Stimulated activated CD4-positive, alpha-beta T cell treated with anti-CD3 and anti-CD28 coated beads, Interleukin-1b, Interleukin-23, amount 100 ng/mL, for 24 hours (primary cell): ENCODE measurements around the gene MAP3K15.
A peak's percentile ranks its signal among the peaks of the same experiment; 100 is the strongest.

ENCODE experiments used
- DNase-seq, 4 experiments: peaks; one replicate each; pipeline ENCODE4 v3.0.0-alpha.2; 2020; ENCODE audit warnings: low read depth in 4 of 4, low spot score in 1 of 4

The MAP3K15 gene

DNA sequence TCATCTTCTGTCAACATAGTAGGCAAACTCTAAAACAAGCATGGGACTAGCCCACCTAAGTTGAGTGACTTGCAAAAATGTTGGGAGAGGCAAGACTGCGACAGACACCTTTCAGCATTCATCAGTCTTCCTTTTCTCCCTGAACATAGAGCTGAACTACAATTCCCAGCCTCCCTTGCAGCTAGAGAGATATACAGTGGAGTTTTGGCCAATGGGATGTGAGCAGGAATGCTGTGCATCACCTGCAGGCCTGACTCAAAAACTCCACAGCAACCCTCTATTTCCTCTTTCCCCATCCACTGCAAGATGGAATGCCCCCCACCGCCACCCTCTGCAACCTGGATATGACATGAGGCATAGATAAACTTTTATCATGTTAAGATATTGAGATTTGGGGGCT lies 105.0 kb downstream of the MAP3K15 start:
- no peak for DNase-seq

DNA sequence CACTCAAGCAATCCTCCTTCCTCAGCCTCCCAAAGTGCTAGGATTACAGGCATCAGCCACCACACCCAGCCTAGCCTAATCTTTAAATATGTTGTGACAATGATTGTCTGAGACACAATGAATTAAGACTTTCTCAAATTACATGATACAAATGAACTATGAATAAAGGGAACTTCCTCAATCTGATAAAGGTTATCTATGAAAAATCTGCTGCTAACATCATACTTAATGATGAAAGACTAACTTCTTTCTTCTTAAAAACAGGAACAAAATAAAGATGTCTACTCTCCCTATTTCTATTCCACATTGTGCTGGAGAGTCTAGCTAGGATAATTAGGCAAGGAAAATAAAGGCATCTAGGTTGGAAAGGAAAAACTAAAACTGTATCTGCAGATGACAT lies 111.6 kb downstream of the MAP3K15 start:
- no peak for DNase-seq

DNA sequence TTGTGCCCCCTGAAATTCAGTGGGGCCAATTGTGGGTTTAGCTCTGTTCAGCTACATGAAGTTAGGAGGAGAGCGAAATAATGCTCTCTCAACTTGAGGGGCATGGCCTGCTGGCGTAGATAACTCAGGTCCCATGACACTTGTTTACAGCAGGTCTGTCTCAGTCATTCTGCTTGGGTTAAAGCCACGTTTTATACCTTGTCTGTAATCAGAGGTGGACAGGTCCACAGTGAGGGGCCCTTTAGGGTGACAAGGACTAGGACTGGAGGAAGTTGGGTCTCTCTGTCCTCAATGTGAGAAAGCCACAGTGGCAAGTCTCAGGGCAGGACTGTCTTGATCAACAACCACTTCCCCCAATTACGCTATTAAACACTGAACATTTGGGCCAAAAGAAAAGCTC lies 122.6 kb downstream of the MAP3K15 start:
- DNase-seq: no peak

DNA sequence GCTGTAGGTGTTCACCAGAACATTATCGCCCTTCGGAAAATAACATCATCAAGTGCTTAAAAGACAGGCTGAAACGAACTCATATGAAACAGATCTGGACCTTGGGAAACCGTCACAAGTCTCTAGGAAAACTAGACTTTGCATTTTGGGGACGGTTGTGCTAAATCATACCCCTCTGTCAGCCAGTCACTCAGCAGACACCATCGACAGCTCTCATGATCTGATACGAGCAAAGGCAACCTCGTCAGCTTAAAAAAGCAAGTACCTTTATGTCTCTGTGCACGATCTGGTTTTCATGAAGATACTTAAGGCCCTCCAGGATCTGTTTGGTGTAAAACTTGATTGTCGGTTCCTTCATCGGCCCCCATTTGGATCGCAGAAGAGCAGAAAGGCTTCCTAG lies 123.2 kb downstream of the MAP3K15 start:
- no peak for DNase-seq

DNA sequence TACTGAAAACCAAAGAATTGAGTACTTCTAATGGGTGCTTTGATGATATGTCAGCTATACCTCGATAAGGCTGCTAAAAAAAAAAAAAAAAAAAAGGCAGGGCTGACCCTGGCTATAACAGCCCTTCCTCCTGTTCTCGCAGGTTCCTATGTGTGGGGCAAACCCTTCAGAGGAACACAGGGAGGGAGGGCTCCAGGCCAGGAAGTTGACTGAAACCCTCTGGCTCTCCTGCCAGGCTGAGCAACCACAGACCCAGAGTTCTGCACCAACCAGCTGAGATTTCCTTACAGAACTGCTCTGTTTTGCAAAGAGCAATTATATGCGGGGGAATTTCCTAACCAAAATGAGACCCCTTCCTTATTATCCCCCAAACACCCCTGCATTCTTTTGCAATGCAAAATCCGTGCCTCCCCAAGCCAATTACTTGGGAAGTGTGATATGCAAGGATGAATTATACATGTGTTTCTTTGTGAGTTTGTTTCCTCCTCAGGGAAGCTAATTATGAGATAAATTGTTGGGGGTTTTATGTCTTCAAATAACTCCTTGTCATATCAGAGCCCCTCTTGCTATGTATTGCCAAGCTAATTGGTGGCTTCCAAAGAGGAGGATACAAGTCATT lies 126.0 kb downstream of the MAP3K15 start:
- DNase-seq: no peak

DNA sequence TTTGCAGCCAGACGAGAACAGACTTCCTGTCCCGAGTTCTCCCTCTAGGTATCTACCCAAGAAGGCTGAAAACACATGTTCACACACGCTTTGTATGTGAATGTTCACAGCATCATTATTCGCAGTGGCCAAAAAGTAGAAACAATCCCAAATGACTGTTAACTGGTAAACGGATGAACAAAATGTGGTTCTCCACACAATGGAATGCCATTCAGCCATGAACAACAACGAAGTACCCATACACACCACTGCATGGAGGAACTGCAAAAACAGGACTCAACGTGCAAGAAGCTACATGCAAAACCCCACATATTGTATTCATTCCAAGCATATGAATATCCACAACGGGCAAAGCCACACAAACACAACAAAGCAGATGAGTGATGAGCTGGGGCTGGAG lies 126.6 kb downstream of the MAP3K15 start:
- no peak for DNase-seq

DNA sequence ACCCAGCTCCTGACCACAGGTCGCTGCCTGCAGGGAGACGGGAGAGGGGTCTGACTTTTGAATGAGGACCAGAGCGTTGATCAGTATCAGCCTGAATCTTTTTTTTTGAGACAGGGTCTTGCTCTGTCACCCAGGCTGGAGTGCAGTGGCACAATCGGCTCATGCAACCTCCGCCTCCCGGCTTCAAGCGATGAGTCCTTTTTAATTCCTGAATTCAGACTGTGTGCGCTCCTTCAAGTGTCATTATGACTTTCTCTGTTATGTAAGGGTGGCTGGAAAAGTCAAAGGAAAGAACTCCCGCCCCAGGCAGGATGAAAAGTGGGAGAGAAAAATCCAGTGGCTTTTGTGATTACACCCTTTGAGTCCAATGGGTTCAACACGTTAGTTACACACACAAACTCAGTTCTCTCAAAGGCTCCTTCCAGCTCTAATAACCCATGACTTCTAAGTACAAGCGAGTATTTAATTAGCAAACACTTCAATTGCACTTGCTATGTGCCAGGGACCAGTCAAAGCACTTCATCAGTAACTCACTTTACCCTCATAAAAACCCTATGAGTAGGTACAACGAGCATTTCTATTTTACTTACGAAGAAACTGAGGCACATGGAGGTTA lies 127.1 kb downstream of the MAP3K15 start:
- DNase-seq: no peak

DNA sequence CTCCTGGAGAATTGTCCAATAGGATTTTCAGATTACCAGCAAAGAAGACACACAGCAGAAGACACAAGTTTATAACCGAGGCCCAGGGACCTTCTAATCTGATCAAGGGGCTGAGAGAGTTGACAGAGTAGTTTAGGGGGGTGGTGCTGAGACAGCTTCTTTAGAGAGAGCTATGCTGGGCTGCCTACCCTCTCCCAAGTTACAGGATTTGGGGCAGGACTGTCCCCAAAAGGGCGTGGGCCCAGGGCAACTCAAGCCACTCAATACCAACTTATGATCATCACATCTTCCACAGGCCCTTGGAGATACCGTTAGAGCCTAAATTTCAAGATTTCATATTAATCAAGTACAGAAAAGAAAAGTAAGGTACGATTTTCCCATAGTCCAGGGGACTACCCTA lies 128.6 kb downstream of the MAP3K15 start:
- DNase-seq: no peak

DNA sequence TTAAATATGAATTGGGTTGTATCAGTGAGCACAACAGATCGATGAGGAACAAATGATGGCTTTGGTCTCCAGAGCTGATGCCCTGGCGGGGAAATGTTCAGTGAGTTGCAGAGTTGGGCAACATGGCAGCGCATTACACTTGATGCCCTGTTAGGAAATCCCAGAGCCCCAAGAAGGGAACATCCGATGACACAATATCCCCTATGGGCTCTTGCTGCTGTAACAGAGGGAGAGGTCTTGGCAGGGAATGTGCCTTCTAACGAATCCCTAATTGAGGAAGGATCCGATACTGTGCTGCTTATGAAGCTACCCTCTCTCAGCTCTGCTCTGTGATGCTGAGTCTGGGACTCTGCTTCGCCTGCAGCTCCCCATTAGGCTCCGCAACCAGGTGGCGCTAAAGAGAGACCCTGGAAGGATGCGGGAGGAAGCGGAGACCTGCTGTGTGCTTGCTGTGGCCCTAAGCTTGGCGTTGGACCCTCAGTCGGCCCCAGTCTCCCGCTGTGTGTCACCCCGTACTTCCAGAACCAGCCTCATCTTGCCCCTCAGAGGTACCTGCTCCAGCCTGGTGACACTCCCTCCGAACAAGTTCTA lies 132.7 kb downstream of the MAP3K15 start:
- peak in 3 of 4 experiments; percentile 22 to 32 (median 25) for DNase-seq

DNA sequence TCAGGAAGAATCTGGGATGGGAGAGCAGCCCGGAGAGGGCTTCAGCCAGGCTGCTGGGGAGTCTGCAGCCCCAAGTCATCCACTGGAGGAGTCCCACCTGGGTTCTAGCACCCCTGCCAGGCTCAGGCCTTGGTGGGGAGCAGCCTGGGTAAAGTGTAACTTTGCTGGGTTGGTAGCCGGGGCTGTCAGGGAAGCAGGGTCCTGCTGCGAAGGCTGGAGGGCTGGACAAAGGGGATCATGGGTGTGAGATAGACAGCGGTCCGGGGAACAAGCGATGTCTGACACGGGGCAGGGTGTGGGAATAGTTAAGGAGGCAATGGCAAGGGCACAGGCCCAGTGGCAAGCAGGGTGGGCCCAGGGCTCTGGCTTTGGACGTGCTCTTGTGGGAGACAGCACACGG lies 134.0 kb downstream of the MAP3K15 start:
- no peak for DNase-seq

DNA sequence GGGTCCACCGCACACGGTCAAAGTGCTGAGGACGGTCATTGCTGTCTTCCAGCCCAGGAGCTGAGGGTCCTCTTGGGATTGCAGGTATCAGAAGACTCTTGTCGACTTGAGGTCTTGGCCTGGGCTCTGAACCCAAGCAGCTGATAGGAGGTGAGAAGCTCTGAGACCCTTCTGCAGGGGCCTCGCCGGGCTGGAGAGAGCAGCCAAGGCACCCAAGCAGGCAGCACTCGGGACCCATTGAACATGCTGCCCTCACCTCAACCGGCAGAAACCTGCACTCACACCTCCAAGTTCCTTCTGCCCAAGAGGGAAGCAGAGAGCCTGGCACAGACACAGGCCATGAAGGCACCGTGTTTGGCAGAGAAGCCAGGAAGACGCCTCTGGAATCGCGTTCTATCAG lies 137.5 kb downstream of the MAP3K15 start:
- no peak for DNase-seq

DNA sequence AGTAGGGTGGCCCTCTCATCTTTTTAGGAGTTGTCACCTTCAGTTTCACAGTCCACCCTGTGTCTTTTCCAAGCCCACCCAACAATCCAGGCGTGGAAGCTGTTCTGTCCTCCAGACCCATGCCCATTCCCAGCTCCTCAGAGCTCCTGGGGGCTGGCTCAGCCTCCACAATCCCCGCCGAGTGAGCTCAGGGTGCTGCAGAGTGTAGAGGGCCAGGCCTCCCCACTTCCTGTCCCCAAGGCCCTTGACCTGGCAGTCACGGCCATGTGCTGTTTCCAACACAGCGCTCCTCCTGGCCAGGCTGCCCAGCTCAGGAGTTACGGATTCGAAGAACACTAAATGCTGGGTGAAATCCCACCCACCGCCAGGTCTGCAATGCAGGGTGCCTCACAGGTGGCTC lies 139.8 kb downstream of the MAP3K15 start:
- no peak for DNase-seq

DNA sequence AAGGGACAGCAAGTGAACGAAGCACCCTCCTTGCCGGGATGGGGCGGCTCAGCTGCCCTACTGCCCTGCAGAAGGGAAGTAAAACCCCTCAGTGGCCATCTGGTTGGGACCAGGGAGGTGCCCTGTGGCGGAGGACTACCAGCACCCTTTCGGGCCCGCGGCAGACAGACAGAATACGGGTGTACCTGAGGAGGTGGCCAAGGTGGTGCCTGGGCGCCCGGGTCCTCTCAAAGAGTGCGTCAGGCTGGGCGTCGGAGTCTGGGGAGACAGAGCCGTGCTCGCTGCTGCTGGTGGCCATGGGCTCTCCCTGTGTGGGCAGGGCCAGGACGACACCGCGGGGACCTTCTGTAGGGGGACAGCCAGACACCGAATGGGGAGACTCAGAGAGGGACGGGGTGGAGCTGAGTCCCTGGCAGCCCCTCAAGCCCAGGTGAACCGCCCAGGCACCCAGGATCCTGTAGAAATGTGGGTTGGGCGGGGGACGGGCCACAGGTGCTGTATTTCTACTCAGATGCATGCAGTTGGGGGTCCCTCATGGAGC lies 141.9 kb downstream of the MAP3K15 start:
- DNase-seq: no peak

DNA sequence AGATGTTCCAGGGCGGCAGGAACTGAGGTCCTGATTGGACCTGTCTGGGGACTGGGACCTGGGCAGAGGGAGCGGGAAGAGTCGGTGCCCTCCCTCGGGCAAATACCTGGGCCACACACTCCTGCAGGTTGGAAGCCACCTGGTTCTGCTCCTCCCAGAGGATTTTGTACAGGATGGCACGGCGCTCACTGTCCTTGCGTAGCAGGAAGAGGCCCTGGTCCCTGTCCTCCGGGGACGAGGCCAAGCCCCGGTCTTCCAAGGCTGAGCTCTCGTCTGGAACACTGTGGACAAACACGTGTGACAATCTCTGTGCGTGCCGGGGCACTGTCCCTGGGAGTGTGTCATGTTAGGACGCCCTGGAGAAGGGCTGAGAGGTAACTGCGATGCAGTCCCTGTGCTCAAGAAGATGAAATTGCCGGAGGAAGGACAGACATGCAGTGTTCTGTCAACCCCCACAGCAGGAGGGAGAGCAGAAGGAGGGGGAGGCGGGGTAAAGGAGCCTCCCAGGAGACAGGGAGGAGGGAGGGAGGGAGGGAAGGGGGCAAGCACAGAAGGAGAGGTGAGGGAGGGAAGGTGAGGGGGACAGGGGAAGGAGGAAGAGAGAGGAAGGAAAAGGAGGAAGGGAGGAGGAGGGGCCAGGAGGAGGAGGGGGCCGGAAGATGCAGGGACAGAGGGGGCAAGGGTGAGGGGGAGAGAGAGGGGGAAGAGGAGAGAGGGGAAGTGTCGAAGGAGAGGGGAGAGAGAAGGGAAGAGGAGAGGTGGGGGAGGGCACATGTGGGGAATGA lies 142.6 kb downstream of the MAP3K15 start:
- no peak for DNase-seq

DNA sequence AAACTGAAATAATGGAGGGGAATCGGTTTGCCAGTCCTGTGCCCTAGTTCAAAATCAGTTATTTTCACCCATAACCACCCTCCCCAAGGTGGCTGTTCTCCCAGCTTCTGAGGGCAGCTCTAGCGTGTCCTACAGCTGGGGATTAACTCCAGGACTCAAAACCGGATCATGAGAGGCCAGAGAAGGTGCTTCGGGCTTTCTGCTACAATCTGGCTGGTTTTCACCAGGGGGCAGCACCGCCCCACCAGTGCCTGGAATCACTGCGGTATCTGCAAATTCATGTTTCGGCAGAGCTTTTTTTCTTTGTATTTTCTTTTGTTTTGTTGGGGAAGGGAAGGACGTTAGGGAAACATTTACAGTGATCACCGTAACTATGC lies 143.2 kb downstream of the MAP3K15 start:
- peak; percentile 2 to 43 (median 28) for DNase-seq

DNA sequence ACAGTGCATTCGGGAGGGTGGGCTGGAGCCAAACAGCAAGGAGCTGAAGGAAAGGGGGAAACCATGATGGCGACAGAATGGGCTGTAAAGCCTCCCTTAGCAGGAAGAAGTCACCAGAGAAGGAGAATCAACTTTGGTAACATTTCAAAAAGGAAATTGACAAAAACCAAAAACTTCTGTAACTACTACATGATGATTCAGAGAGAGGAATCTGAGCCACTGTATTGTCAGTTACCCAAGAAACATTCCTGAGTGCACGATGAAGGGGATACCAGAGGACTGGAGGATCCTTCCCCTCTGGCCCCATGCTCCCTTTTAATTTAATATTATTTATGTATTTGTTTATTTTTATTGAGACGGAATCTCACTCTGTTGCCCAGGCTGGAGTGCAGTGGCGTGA lies 145.2 kb downstream of the MAP3K15 start:
- no peak for DNase-seq

DNA sequence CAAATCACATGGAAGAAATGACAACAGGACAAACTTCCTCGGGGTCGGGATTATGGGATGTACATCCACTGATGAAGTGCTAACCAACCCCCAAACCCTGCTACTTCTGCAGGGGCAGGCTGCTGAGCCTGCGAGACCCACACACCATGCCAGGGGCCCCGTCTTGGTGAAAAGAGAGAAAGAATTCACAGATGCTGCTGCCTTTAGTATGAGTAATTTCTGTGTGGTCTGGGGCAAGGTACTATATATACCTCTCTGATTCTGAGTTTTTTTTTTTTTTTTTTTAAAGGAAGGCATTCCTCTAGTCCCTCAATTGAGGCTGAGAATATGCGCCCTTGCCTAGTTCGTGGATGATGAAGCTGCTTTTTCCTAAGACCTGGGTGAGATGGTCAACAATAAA lies 146.7 kb downstream of the MAP3K15 start:
- no peak for DNase-seq

DNA sequence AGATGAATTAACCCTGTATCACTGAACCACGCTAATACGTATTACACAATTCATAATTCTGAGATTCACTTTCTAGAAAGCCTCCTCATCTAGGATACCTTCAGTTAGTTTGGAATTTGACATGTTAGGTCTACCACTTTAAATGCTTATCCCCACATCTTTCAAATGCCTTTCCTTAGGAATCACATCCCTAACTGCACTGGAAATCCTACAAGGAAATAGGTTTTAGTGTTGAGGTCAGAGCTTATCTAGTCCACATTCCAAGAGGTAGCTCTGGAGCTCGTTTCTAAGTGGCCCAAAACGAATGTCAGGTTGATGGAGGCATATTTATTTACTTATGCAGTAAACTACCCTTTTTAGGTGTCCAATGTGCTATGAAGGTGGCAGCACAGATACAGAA lies 153.6 kb downstream of the MAP3K15 start:
- no peak for DNase-seq

DNA sequence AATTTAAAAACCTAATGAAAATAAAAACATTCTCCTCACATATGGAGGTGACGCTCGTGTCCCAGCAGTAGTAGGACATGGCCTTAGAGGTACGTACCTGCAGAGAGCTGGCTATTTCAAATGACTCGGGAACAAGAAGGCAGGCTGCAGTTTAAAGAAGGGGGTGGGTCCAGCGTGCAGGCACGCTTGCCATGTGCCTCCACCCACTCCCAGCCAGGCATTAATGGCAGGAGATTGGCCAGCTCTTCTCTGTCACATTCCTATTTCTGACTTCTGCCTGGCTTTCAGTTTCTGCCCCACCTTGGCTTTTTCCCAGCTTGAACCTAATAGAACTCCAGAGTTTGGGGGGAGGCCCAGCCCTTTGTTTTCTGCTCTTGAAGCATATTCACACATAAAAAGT lies 154.4 kb downstream of the MAP3K15 start:
- no peak for DNase-seq

DNA sequence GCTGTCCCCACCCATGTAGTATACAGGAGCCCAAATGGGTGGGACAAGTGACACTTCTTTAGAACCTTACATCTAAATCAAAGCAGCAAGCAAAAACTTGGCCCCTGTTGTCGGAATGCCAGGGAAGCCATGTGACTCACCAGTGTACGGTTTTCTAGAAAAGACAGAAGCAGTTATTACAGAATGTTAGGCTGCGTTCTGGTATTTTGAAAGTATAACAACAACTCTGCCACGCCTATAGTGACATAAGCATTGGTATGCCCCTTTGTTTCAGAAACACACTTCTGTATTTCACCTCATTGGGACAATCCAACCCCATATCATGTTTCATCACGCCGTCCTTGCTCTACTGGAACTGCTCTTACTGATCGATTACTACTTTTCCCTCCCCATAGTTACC lies 156.8 kb downstream of the MAP3K15 start:
- DNase-seq: no peak

DNA sequence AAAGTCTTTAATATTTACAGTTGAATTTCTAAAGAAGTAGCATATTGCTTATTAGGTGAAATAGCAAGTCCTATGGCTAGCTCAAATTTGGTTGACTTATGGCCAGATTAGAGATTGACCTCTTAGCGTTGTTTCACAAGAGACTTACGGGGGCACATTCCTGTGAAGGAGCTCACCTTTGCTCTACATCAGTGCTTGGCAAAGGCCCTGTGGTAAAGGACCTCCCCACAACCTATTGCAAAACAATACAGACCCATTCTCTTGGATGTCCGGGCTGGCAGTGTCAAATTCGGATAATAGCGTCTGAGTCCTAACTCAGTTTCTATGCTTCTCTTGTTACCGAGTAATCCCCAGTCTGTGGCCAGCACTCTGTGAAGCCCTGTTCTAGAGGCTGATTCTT lies 160.7 kb downstream of the MAP3K15 start:
- no peak for DNase-seq

DNA sequence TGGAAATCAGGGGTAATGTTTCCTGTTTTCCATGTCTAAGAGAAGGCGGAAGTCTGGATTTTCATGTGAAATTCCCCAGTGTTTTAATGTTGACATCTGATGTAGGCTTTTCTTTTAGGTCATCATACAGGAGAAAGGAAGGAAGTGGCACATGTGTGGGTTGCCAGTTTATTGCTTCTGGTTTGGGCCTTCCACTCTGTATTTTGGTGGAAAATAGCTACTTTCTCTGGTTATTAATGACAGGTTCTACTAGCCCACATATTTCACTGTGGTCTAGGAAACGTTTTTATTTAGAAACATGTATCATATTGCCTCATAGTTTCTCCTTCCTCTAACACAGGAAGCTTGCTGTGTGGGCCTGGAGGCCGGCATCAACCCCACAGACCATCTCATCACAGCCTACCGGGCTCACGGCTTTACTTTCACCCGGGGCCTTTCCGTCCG lies 164.3 kb downstream of the MAP3K15 start:
- DNase-seq: no peak
